H7 (cell line): ENCODE results near the gene HLA-DMB. TPM values are rescaled to one million over a fixed set of nuclear protein-coding genes. Genes with fewer than 3 reads are reported as not detected.

Experiments used
- DNase-seq: peaks from one replicate; pipeline ENCODE4 v3.0.0; 2012
- H3K27me3 ChIP-seq: 2 replicates; pipeline ENCODE4 v1.6.0; 2011; ENCODE audit warnings: mild to moderate bottlenecking, low read length; ENCODE audit not compliant: control insufficient read depth, insufficient read depth
- H3K36me3 ChIP-seq: replicated peaks from 2 replicates; pipeline ENCODE4 v1.5.1; 2011; ENCODE audit warnings: low read length; ENCODE audit not compliant: control insufficient read depth, insufficient read depth
- H3K4me3 ChIP-seq: 2 replicates; pipeline ENCODE4 v1.5.1; 2011; ENCODE audit warnings: low read depth, mild to moderate bottlenecking, control low read depth, low read length, moderate library complexity; ENCODE audit not compliant: insufficient read depth
- total RNA-seq: library from RNA; depleted of rRNA; stranded (reverse); fragments of >200 nt; shearing (Covaris generic); gene quantifications from 2 replicates; pipeline ENCODE4 v1.2.3, GENCODE V29; 2014

HLA-DMB gene
- total RNA-seq, 1 experiment from 2014 or later = 0.17 TPM

- peak overlapping the region; percentile 97 for H3K4me3 ChIP-seq
- no peak for DNase-seq
- peaks cover 3% of the 10 kb centered on the region for H3K36me3 ChIP-seq
- no peaks in the 10 kb centered on the region for H3K27me3 ChIP-seq
Measured at GRCh38 chr6:32967151-32968091, 26.6 kb upstream of the HLA-DMB start.

GRCh38 chr6:32964776-32965175 is 23.9 kb upstream of the HLA-DMB start:
- DNase-seq = no peak

GRCh38 chr6:32963866-32964265 is 23.0 kb upstream of the HLA-DMB start:
- H3K4me3 ChIP-seq = no peak overlapping the region
- no peaks in the 10 kb centered on the region for H3K27me3 ChIP-seq
- DNase-seq = no peak
- no peaks in the 10 kb centered on the region for H3K36me3 ChIP-seq

More at GRCh38 chr6:32964776-32965175, 23.9 kb upstream of the HLA-DMB start:
- no peaks in the 10 kb centered on the region for H3K27me3 ChIP-seq
- H3K4me3 ChIP-seq = no peak overlapping the region
- no peaks in the 10 kb centered on the region for H3K36me3 ChIP-seq

GRCh38 chr6:32962213-32962826 is 21.5 kb upstream of the HLA-DMB start:
- Histone ChIP-seq H3K36me3 (no peaks in the 10 kb centered on the region), H3K4me3 (no peak overlapping the region), H3K27me3 (no peaks in the 10 kb centered on the region)
- no peak for DNase-seq

- no peak overlapping the region for H3K4me3 ChIP-seq
- H3K27me3 ChIP-seq = no peaks in the 10 kb centered on the region
- DNase-seq = no peak
- H3K36me3 ChIP-seq = no peaks in the 10 kb centered on the region
Measured at GRCh38 chr6:32960563-32960962, 19.7 kb upstream of the HLA-DMB start.

- Histone ChIP-seq H3K36me3 (no peaks in the 10 kb centered on the region), H3K27me3 (no peaks in the 10 kb centered on the region), H3K4me3 (no peak overlapping the region)
- no peak for DNase-seq
Measured at GRCh38 chr6:32956176-32956575, 15.3 kb upstream of the HLA-DMB start.

GRCh38 chr6:32954986-32955802 is 14.4 kb upstream of the HLA-DMB start:
- H3K4me3 ChIP-seq = no peak overlapping the region
- H3K27me3 ChIP-seq = no peaks in the 10 kb centered on the region
- no peaks in the 10 kb centered on the region for H3K36me3 ChIP-seq
- peak; percentile 39 for DNase-seq

GRCh38 chr6:32954267-32954666 is 13.4 kb upstream of the HLA-DMB start:
- H3K36me3 ChIP-seq = no peaks in the 10 kb centered on the region
- DNase-seq = no peak
- H3K4me3 ChIP-seq = no peak overlapping the region
- no peaks in the 10 kb centered on the region for H3K27me3 ChIP-seq

- Histone ChIP-seq H3K36me3 (no peaks in the 10 kb centered on the region), H3K27me3 (no peaks in the 10 kb centered on the region), H3K4me3 (no peak overlapping the region)
- DNase-seq = no peak
Measured at GRCh38 chr6:32953775-32954174, 12.9 kb upstream of the HLA-DMB start.

GRCh38 chr6:32952817-32953739 is 12.2 kb upstream of the HLA-DMB start, which contains the start of gene HLA-DMA:
TSS of gene HLA-DMA (minus strand) at chr6:32953097. CDS start at chr6:32953036, 61 bp downstream.
- Histone ChIP-seq H3K36me3 (no peaks in the 10 kb centered on the region), H3K4me3 (no peak within 1 kb of the TSS), H3K27me3 (no peaks in the 10 kb centered on the region)
- peak; percentile 40 for DNase-seq

GRCh38 chr6:32950449-32950848 is 9.6 kb upstream of the HLA-DMB start:
- no peak for DNase-seq
- H3K4me3 ChIP-seq = no peak overlapping the region
- no peaks in the 10 kb centered on the region for H3K27me3 ChIP-seq
- no peaks in the 10 kb centered on the region for H3K36me3 ChIP-seq

GRCh38 chr6:32950010-32950409 is 9.2 kb upstream of the HLA-DMB start:
- no peak overlapping the region for H3K4me3 ChIP-seq
- no peaks in the 10 kb centered on the region for H3K27me3 ChIP-seq
- DNase-seq = no peak
- no peaks in the 10 kb centered on the region for H3K36me3 ChIP-seq

- DNase-seq = no peak
- H3K27me3 ChIP-seq = no peaks in the 10 kb centered on the region
- no peak overlapping the region for H3K4me3 ChIP-seq
- H3K36me3 ChIP-seq = no peaks in the 10 kb centered on the region
Measured at GRCh38 chr6:32949113-32949512, 8.3 kb upstream of the HLA-DMB start.
